Right lobe of liver (tissue), 6 donors: ENCODE results near the gene GRIA4. TPM values are rescaled to one million over a fixed set of nuclear protein-coding genes. Genes with fewer than 3 reads are reported as not detected.

ENCODE experiments used
- ATAC-seq, 4 donors: fragments of 200-7000 bp; cut with Tn5 transposase; one replicate each; pipeline ENCODE4 v1.9.1; 2020; ENCODE audit warnings: mild to moderate bottlenecking in 4 of 4, moderate library complexity in 4 of 4
- DNase-seq, 3 donors: peaks; one replicate each; pipeline ENCODE4 v3.0.0-alpha.2; 2020
- H3K27ac ChIP-seq, 3 donors: fragments of 200-600 bp; one replicate each; pipeline ENCODE4 v1.8.0; 2022
- H3K27me3 ChIP-seq, 2 donors: fragments of 200-600 bp; one replicate each; pipeline ENCODE4 v1.8.0; 2022
- H3K36me3 ChIP-seq, 4 donors: fragments of 200-600 bp; sonication (generic) in 1 of 4; one replicate each; pipeline versions ENCODE4 v1.5.1 to v1.8.0; 2017 to 2022; ENCODE audit warnings: control low read depth in 1 of 4
- H3K4me1 ChIP-seq, 4 donors: fragments of 200-600 bp; sonication (generic) in 1 of 4; one replicate each; pipeline versions ENCODE4 v1.5.1 to v1.8.0; 2017 to 2022; ENCODE audit warnings: control low read depth in 1 of 4
- H3K4me3 ChIP-seq, 3 donors: fragments of 200-600 bp; one replicate each; pipeline ENCODE4 v1.8.0; 2022
- H3K9me3 ChIP-seq, 4 donors: fragments of 200-600 bp; sonication (generic) in 1 of 4; one replicate each; pipeline versions ENCODE4 v1.5.1 to v1.8.0; 2017 to 2022; ENCODE audit warnings: control low read depth in 1 of 4
- CTCF ChIP-seq, 4 donors: fragments of 200-600 bp in 3 of 4; fragments of 450-650 bp in 1 of 4; IDR thresholded peaks; one replicate each; pipeline versions ENCODE4 v1.5.1 to v1.8.0; 2016 to 2022; ENCODE audit warnings: antibody characterized with exemption in 4 of 4, mild to moderate bottlenecking in 2 of 4
- POLR2A ChIP-seq: fragments of 450-650 bp; IDR thresholded peaks from one replicate; pipeline ENCODE4 v1.6.1; 2017; ENCODE audit warnings: antibody characterized with exemption, mild to moderate bottlenecking
- WGBS: methylation state at CpG from one replicate; pipeline ENCODE4 v1.1.6; 2018; ENCODE audit warnings: low coverage, low lambda C conversion rate; ENCODE audit not compliant: insufficient coverage; ENCODE audit errors: missing lambda C conversion rate; 5-methylcytosine and 5-hydroxymethylcytosine counted together
- intact Hi-C, 2 donors: fragments of 100-400 bp; cut with DNase I; formaldehyde crosslinking; loops; one replicate each; pipeline versions ENCODE4 v1.11.2 to v1.14.1; 2022
- total RNA-seq, 6 experiments: library from RNA; depleted of rRNA in 2 of 6; stranded (reverse); fragments of >200 nt in 2 of 6; fragmentation: NEBNext Ultra II Directional in 3 of 6; extraction: Animal tissue kit (Norgen Biotek cat#: 25700) in 3 of 6; gene quantifications; one replicate each; pipeline versions ENCODE4 v1.1.0 to v1.2.4, GENCODE V29; 2016 to 2023
- donor health status: DM: no; HTN: yes; CAD: no.
- donor health status: DM: no; HTN: no; CAD: no.
- donor health status: DM: no; HTN: no; CAD: no.
- donor health status: DM: no; HTN: yes; CAD: no.
- donor health status: DM: no; HTN: yes; CAD: no.

GRIA4 gene
- total RNA-seq, 6 experiments from 2014 or later: 0.24 TPM; not detected in 5

GRCh38 chr11:105598371-105598770 lies 11.5 kb upstream of the GRIA4 start:
- H3K4me3 ChIP-seq: no peak overlapping the region
- DNase-seq (no peak), ATAC-seq (no peak)
- H3K27ac ChIP-seq: no peak overlapping the region
- no peaks in the 10 kb centered on the region for H3K27me3 ChIP-seq
- TF ChIP-seq POLR2A: no peak
- no peaks in the 10 kb centered on the region for H3K9me3 ChIP-seq
- no peaks in the 10 kb centered on the region for H3K36me3 ChIP-seq
- no peaks in the 10 kb centered on the region for H3K4me1 ChIP-seq
- 42% methylated on average over 1 of the region's 1 CpG for WGBS
- intact Hi-C loops: no loop called here

- intact Hi-C loops: no loop called here
- Histone ChIP-seq H3K27ac (no peak overlapping the region), H3K9me3 (no peaks in the 10 kb centered on the region), H3K36me3 (no peaks in the 10 kb centered on the region), H3K27me3 (no peaks in the 10 kb centered on the region), H3K4me3 (no peak overlapping the region), H3K4me1 (no peaks in the 10 kb centered on the region)
- TF ChIP-seq CTCF (IDR thresholded peaks at IDR 0.05): no peak
- no peak for TF ChIP-seq POLR2A
- ATAC-seq (no peak), DNase-seq (no peak)
Observed at GRCh38 chr11:105603156-105603555, 6.7 kb upstream of the GRIA4 start.

GRCh38 chr11:105609341-105609781 lies 512 bp upstream of the GRIA4 start:
- no peaks in the 10 kb centered on the region for H3K36me3 ChIP-seq
- no peak overlapping the region for H3K27ac ChIP-seq
- no peaks in the 10 kb centered on the region for H3K4me1 ChIP-seq
- peaks cover 0 to 5% of the 10 kb centered on the region in 2 donors for H3K27me3 ChIP-seq
- ATAC-seq (no peak), DNase-seq (no peak)
- no peaks in the 10 kb centered on the region for H3K9me3 ChIP-seq
- no peak overlapping the region for H3K4me3 ChIP-seq
- TF ChIP-seq POLR2A: no peak
- peak in 1 of 4 donors; percentile 6 for TF ChIP-seq CTCF (IDR thresholded peaks at IDR 0.05)
- 5% methylated on average over 5 of the region's 7 CpGs for WGBS
- intact Hi-C loops: no loop called here

- Histone ChIP-seq H3K36me3 (no peaks in the 10 kb centered on the region), H3K27ac (no peak overlapping the region), H3K9me3 (no peaks in the 10 kb centered on the region), H3K27me3 (peaks cover 0 to 5% of the 10 kb centered on the region in 2 donors), H3K4me3 (no peak overlapping the region), H3K4me1 (no peaks in the 10 kb centered on the region)
- no peak for DNase-seq
- TF ChIP-seq POLR2A (no peak), CTCF (IDR thresholded peaks at IDR 0.05) (no peak)
- no peak for ATAC-seq
- intact Hi-C loops: no loop called here
- 3% methylated on average over 20 of the region's 21 CpGs for WGBS
Observed at GRCh38 chr11:105610871-105611571, 1.1 kb downstream of the GRIA4 start.

- no peak for DNase-seq
- H3K27ac ChIP-seq: no peak overlapping the region
- peaks cover 0 to 5% of the 10 kb centered on the region in 2 donors for H3K27me3 ChIP-seq
- ATAC-seq: no peak
- TF ChIP-seq POLR2A (no peak), CTCF (IDR thresholded peaks at IDR 0.05) (no peak)
- no peak overlapping the region for H3K4me3 ChIP-seq
- H3K4me1 ChIP-seq: no peaks in the 10 kb centered on the region
- intact Hi-C loops: no loop called here
- H3K9me3 ChIP-seq: no peaks in the 10 kb centered on the region
- H3K36me3 ChIP-seq: no peaks in the 10 kb centered on the region
- whole genome bisulfite sequencing: 15% methylated on average over 12 of the region's 12 CpGs
Observed at GRCh38 chr11:105611572-105612441, 1.9 kb downstream of the GRIA4 start.
